Testis (tissue), 3 donors: Measurements from ENCODE around the gene TCF7L1. TPM values are rescaled to one million over a fixed set of nuclear protein-coding genes. Genes with fewer than 3 reads are reported as not detected.

Source experiments
- DNase-seq: peaks from one replicate; pipeline ENCODE4 v3.0.0-alpha.2; 2019
- H3K27ac ChIP-seq, 2 donors: fragments of 200-600 bp; sonication (generic); one replicate each; pipeline ENCODE4 v1.5.1; 2019
- H3K27me3 ChIP-seq: fragments of 200-600 bp; sonication (generic); one replicate; pipeline ENCODE4 v1.5.1; 2019
- H3K36me3 ChIP-seq: fragments of 200-600 bp; sonication (generic); one replicate; pipeline ENCODE4 v1.5.1; 2017; ENCODE audit warnings: low read depth; ENCODE audit errors: missing control alignments
- H3K4me1 ChIP-seq: fragments of 200-600 bp; sonication (generic); one replicate; pipeline ENCODE4 v1.5.1; 2019
- H3K4me3 ChIP-seq, 2 donors: fragments of 200-600 bp; sonication (generic); one replicate each; pipeline ENCODE4 v1.5.1; 2017 to 2019
- H3K9me3 ChIP-seq: fragments of 200-600 bp; sonication (generic); one replicate; pipeline ENCODE4 v1.5.1; 2017
- CTCF ChIP-seq, 3 experiments: fragments of 450-650 bp in 2 of 3; fragments of 200-600 bp in 1 of 3; sonication (generic) in 1 of 3; IDR thresholded peaks; one replicate each; pipeline ENCODE4 v1.5.1; 2016 to 2019; ENCODE audit warnings: antibody characterized with exemption in 3 of 3, mild to moderate bottlenecking in 2 of 3, moderate library complexity in 1 of 3
- POLR2A ChIP-seq: fragments of 450-650 bp; IDR thresholded peaks from one replicate; pipeline ENCODE4 v1.6.1; 2017; ENCODE audit warnings: antibody characterized with exemption, mild to moderate bottlenecking, moderate library complexity
- WGBS, 2 donors: methylation state at CpG; one replicate each; pipeline ENCODE4 v1.1.5; 2018; 5-methylcytosine and 5-hydroxymethylcytosine counted together
- intact Hi-C: fragments of 100-400 bp; cut with DNase I; formaldehyde crosslinking; loops from one replicate; pipeline ENCODE4 v1.15.1; 2023; ENCODE audit warnings: low total_unique reads
- polyA plus RNA-seq: library from polyadenylated mRNA; stranded (reverse); fragments of 350-450 nt; fragmentation: Illumina TruSeq; extraction: RNeasy Lipid Tissue Mini Kit (QIAGEN cat#74804); gene quantifications from one replicate; pipeline ENCODE4 v1.2.3, GENCODE V29; 2014; ENCODE audit warnings: low read depth, low replicate concordance; ENCODE audit not compliant: insufficient read depth
- total RNA-seq, 2 donors: library from RNA; depleted of rRNA; stranded (reverse); fragments of >200 nt; gene quantifications; one replicate each; pipeline ENCODE4 v1.2.3, GENCODE V29; 2016

TCF7L1 gene
- total and polyA plus RNA-seq, 3 donors from 2014 or later, result 6.7 to 11.9 (median 6.7) TPM

GRCh38 chr2:85181844-85182456, 48.8 kb downstream of the TCF7L1 start:
- Histone ChIP-seq H3K36me3 (no peaks in the 10 kb centered on the region), H3K4me3 (no peak overlapping the region), H3K9me3 (no peaks in the 10 kb centered on the region), H3K27ac (no peak overlapping the region), H3K4me1 (no peaks in the 10 kb centered on the region), H3K27me3 (no peaks in the 10 kb centered on the region)
- no peak for DNase-seq
- intact Hi-C loops, result no loop called here
- no peak for TF ChIP-seq POLR2A
- no peak for TF ChIP-seq CTCF (IDR thresholded peaks at IDR 0.05)
- 86% methylated on average over 11 of the region's 11 CpGs for WGBS, 2 donors

- intact Hi-C loops, result no loop called here
- TF ChIP-seq CTCF (IDR thresholded peaks at IDR 0.05) (no peak), POLR2A (no peak)
- Histone ChIP-seq H3K9me3 (no peaks in the 10 kb centered on the region), H3K4me1 (no peaks in the 10 kb centered on the region), H3K27me3 (no peaks in the 10 kb centered on the region), H3K36me3 (no peaks in the 10 kb centered on the region), H3K4me3 (no peak overlapping the region), H3K27ac (no peak overlapping the region)
- DNase-seq, result no peak
- WGBS, 2 donors, result 91 to 95% methylated on average over 3 of the region's 3 CpGs
Measured at GRCh38 chr2:85183076-85183475, 49.9 kb downstream of the TCF7L1 start.

GRCh38 chr2:85183479-85183878, 50.3 kb downstream of the TCF7L1 start:
- intact Hi-C loops, result no loop called here
- 73 to 85% methylated on average over 4 of the region's 4 CpGs for WGBS, 2 donors
- Histone ChIP-seq H3K36me3 (no peaks in the 10 kb centered on the region), H3K27me3 (no peaks in the 10 kb centered on the region), H3K4me1 (no peaks in the 10 kb centered on the region), H3K9me3 (no peaks in the 10 kb centered on the region), H3K27ac (no peak overlapping the region), H3K4me3 (no peak overlapping the region)
- TF ChIP-seq CTCF (IDR thresholded peaks at IDR 0.05) (no peak), POLR2A (no peak)
- no peak for DNase-seq

- Histone ChIP-seq H3K4me3 (no peak overlapping the region), H3K9me3 (no peaks in the 10 kb centered on the region), H3K36me3 (no peaks in the 10 kb centered on the region), H3K27me3 (no peaks in the 10 kb centered on the region), H3K4me1 (no peaks in the 10 kb centered on the region), H3K27ac (no peak overlapping the region)
- no peak for TF ChIP-seq CTCF (IDR thresholded peaks at IDR 0.05)
- TF ChIP-seq POLR2A, result no peak
- intact Hi-C loops, result no loop called here
- WGBS, 2 donors, result 92 to 96% methylated on average over 9 of the region's 9 CpGs
- DNase-seq, result no peak
Measured at GRCh38 chr2:85184231-85184630, 51.0 kb downstream of the TCF7L1 start.

GRCh38 chr2:85184990-85185389, 51.8 kb downstream of the TCF7L1 start:
- Histone ChIP-seq H3K36me3 (no peaks in the 10 kb centered on the region), H3K4me3 (no peak overlapping the region), H3K4me1 (no peaks in the 10 kb centered on the region), H3K9me3 (no peaks in the 10 kb centered on the region), H3K27me3 (no peaks in the 10 kb centered on the region), H3K27ac (no peak overlapping the region)
- WGBS, 2 donors, result 90 to 95% methylated on average over 6 of the region's 6 CpGs
- no peak for TF ChIP-seq POLR2A
- no peak for TF ChIP-seq CTCF (IDR thresholded peaks at IDR 0.05)
- DNase-seq, result no peak
- intact Hi-C loops, result no loop called here
